GM12878 (cell line): ENCODE results near the gene ERN1. TPM values are rescaled to one million over a fixed set of nuclear protein-coding genes. Genes with fewer than 3 reads are reported as not detected.

ENCODE experiments used
- ATAC-seq: fragments of 200-7000 bp; cut with Tn5 transposase; 3 replicates; pipeline ENCODE4 v1.9.1; 2020; ENCODE audit warnings: mild to moderate bottlenecking, moderate library complexity
- BruUV-seq: library from RNA; stranded (reverse); fragments of 400-500 nt; replicated peaks from 2 replicates; lab custom pipeline; 2021; lab: Mats Ljungman, UMichigan
- CTCF ChIA-PET: fragments of 300-600 bp; sonication (Branson Sonifier 250); formaldehyde crosslinking; extraction: SDS; loops from one replicate; lab custom pipeline; 2021; ENCODE audit warnings: inconsistent platforms; lab: Yijun Ruan, JAX
- POLR2A ChIA-PET: fragments of 350-600 bp; formaldehyde crosslinking; extraction: SDS; loops from one replicate; lab custom pipeline; 2021; ENCODE audit warnings: inconsistent platforms; lab: Charles Lee
- RAD21 ChIA-PET: fragments of 300-600 bp; sonication (Branson Sonifier 250); formaldehyde crosslinking; loops from one replicate; lab custom pipeline; 2023; ENCODE audit warnings: antibody characterized with exemption; ENCODE audit not compliant: unreplicated experiment; lab: Charles Lee
- SMC1A ChIA-PET: fragments of 300-600 bp; sonication (Branson Sonifier 250); formaldehyde crosslinking; loops from one replicate; lab custom pipeline; 2023; ENCODE audit not compliant: unreplicated experiment, uncharacterized antibody; lab: Charles Lee
- DNase-seq: peaks from one replicate; pipeline ENCODE4 v3.0.0-alpha.2; 2011; ENCODE audit warnings: low read depth, low spot score
- FAIRE-seq: peaks from 3 replicates; lab custom pipeline; 2011; peaks lifted over from hg19 to GRCh38; lab: Jason Lieb, UNC
- H2AFZ ChIP-seq: 2 replicates; pipeline ENCODE4 v1.6.0; 2011; ENCODE audit warnings: low read depth, low read length, control low read depth; ENCODE audit not compliant: control insufficient read depth
- H3K27ac ChIP-seq: 2 replicates; pipeline ENCODE4 v1.5.1; 2011; ENCODE audit warnings: control low read depth; ENCODE audit not compliant: control insufficient read depth, insufficient read depth
- H3K27me3 ChIP-seq, 2 experiments: replicated peaks in 1 of 2; 2 replicates each; pipeline versions ENCODE4 v1.6.0 to v1.6.1; 2011; ENCODE audit warnings: low read length in 1 of 2; ENCODE audit not compliant: control insufficient read depth in 2 of 2, insufficient read depth in 2 of 2
- H3K36me3 ChIP-seq, 2 experiments: 2 replicates each; pipeline ENCODE4 v1.5.1; 2011; ENCODE audit warnings: low read length in 1 of 2; ENCODE audit not compliant: control insufficient read depth in 2 of 2, insufficient read depth in 2 of 2
- H3K4me1 ChIP-seq: 2 replicates; pipeline ENCODE4 v1.6.1; 2011; ENCODE audit warnings: mild to moderate bottlenecking, low read length, moderate library complexity, mixed read lengths; ENCODE audit not compliant: control insufficient read depth, insufficient read depth
- H3K4me2 ChIP-seq: 2 replicates; pipeline ENCODE4 v1.6.0; 2011; ENCODE audit warnings: control low read depth; ENCODE audit not compliant: control insufficient read depth, insufficient read depth
- H3K4me3 ChIP-seq: fragments of 200-600 bp; sonication (generic); 2 replicates; pipeline ENCODE4 v1.5.1; 2016
- H3K79me2 ChIP-seq: 2 replicates; pipeline ENCODE4 v1.6.0; 2011; ENCODE audit warnings: low read length; ENCODE audit not compliant: control insufficient read depth, insufficient read depth
- H3K9ac ChIP-seq: 2 replicates; pipeline ENCODE4 v1.8.0; 2011; ENCODE audit warnings: low read length, control low read depth, mixed read lengths; ENCODE audit not compliant: control insufficient read depth, insufficient read depth
- H3K9me3 ChIP-seq: replicated peaks from 3 replicates; pipeline ENCODE4 v1.5.1; 2011; ENCODE audit warnings: mild to moderate bottlenecking, low read length; ENCODE audit not compliant: control insufficient read depth, insufficient read depth
- H4K20me1 ChIP-seq: 2 replicates; pipeline ENCODE4 v1.6.0; 2011; ENCODE audit not compliant: control insufficient read depth, insufficient read depth
- FOS ChIP-seq: IDR thresholded peaks from 3 replicates; pipeline ENCODE4 v1.6.1; 2011; ENCODE audit warnings: borderline replicate concordance; ENCODE audit not compliant: insufficient read length; ENCODE audit errors: extremely low read depth
- MAX ChIP-seq: IDR thresholded peaks from 2 replicates; pipeline ENCODE4 v1.6.1; 2012; ENCODE audit warnings: low read depth, low read length, improper control_type of control experiment
- POLR2AphosphoS5 ChIP-seq: IDR thresholded peaks from 2 replicates; pipeline ENCODE4 v1.6.1; 2011; ENCODE audit warnings: mild to moderate bottlenecking, low read length, inconsistent platforms
- WGBS: methylation state at CpG from one replicate; pipeline ENCODE4 v1.1.6; 2016; ENCODE audit warnings: low lambda C conversion rate; ENCODE audit not compliant: insufficient replicate concordance, insufficient coverage; ENCODE audit errors: missing lambda C conversion rate; 5-methylcytosine and 5-hydroxymethylcytosine counted together
- in situ Hi-C: fragments of 300-500 bp; cut with MboI; formaldehyde crosslinking; loops from 9 replicates; pipeline ENCODE4 v1.14.3; 2018; ENCODE audit warnings: mixed read lengths
- intact Hi-C: fragments of 100-400 bp; cut with micrococcal nuclease; formaldehyde crosslinking; loops from one replicate; pipeline ENCODE4 v1.14.2; 2022; ENCODE audit not compliant: unreplicated experiment
- polyA plus RNA-seq, 11 experiments: library from polyadenylated mRNA; depleted of rRNA in 4 of 11; unstranded in 6 of 11; stranded (reverse) in 5 of 11; fragments of >200 nt; fragmentation: Nextera tagmentation in 4 of 11; fragmentation: Illumina TruSeq in 1 of 11; extraction: Ambion mirVana in 4 of 11; extraction: Trizol in 1 of 11; gene quantifications; 1 replicate in 1 of 11; 2 replicates in 10 of 11; pipeline versions ENCODE4 v1.2.1 to v1.2.3, GENCODE V29; 2011 to 2016; ENCODE audit warnings: inconsistent platforms in 2 of 11, missing spikeins in 2 of 11, low read depth in 1 of 11
- total RNA-seq, 4 experiments: library from RNA; depleted of rRNA in 3 of 4; stranded (reverse); fragments of >200 nt in 3 of 4; fragmentation: Illumina TruSeq in 1 of 4; extraction: Trizol in 1 of 4; gene quantifications; 2 replicates each; pipeline versions ENCODE4 v1.2.1 to v1.2.3, GENCODE V29; 2013 to 2021

ERN1 gene
- total and polyA plus RNA-seq, 10 of the 15 experiments (the other 5 are each of a cell fraction or from before 2014, with no cell fraction given), result 2.6 to 19.2 (median 7.6) TPM

- Histone ChIP-seq H3K36me3 (0 out of 4 replicates have a peak, but pooled peaks cover 0 to 2% of the 10 kb centered on the region in 2 experiments), H3K79me2 (peaks cover 13% of the 10 kb centered on the region), H2AFZ (no peak overlapping the region), H3K9ac (no peak overlapping the region), H3K4me1 (peaks cover 40% of the 10 kb centered on the region), H4K20me1 (no peaks in the 10 kb centered on the region), H3K9me3 (no peaks in the 10 kb centered on the region; the same call in 2 of the 3 replicates), H3K4me3 (no peak overlapping the region), H3K4me2 (no peak overlapping the region; the same call in 1 of the 2 replicates), H3K27ac (no peak overlapping the region), H3K27me3 (no peaks in the 10 kb centered on the region)
- ChIA-PET RAD21 (interaction anchor here (0.8 kb wide), 1 partner anchor 24 kb away, joined by 3 read pairs; no protein-coding TSS in a partner anchor), POLR2A (interaction anchor here (0.9 to 2.0 kb wide), 3 partner anchors 15 to 31 kb away, joined by 3 to 7 read pairs (median 3); no protein-coding TSS in a partner anchor), CTCF (interaction anchor here (1.2 to 4.5 kb wide), 2 partner anchors 26 to 78 kb away, joined by 3 to 15 read pairs; no protein-coding TSS in a partner anchor), SMC1A (interaction anchor here (1.0 to 2.0 kb wide), 4 partner anchors 8 to 26 kb away, joined by 3 to 10 read pairs (median 4); no protein-coding TSS in a partner anchor)
- DNase-seq, result no peak
- 100% methylated on average over 3 of the region's 3 CpGs for WGBS
- intact Hi-C loops, result no loop called here
- no peak for ATAC-seq
- no peak for TF ChIP-seq POLR2AphosphoS5
- no peak for TF ChIP-seq MAX
- no peak for TF ChIP-seq FOS
- BruUV-seq, result no TSS peak
- in situ Hi-C loops, result no loop called here
- no peak for FAIRE-seq
Measured at GRCh38 chr17:64106918-64107317, 23.0 kb downstream of the ERN1 start.
